Mesodermal cell (in vitro differentiated cells): ENCODE data around the gene VPS37B.

ENCODE experiments used
- H3K27ac ChIP-seq: 2 replicates; pipeline ENCODE4 v1.7.0; 2013; ENCODE audit warnings: mild to moderate bottlenecking, low read depth, low read length, moderate library complexity; ENCODE audit not compliant: severe bottlenecking
- H3K36me3 ChIP-seq: 2 replicates; pipeline ENCODE4 v1.7.1; 2013; ENCODE audit warnings: mild to moderate bottlenecking, low read length, moderate library complexity; ENCODE audit not compliant: control insufficient read depth, insufficient read depth
- H3K4me1 ChIP-seq: one replicate; pipeline ENCODE4 v1.7.1; 2013; ENCODE audit warnings: mild to moderate bottlenecking, low read length; ENCODE audit not compliant: insufficient read depth, control insufficient read depth, poor library complexity, severe bottlenecking
- H3K4me3 ChIP-seq: 2 replicates; pipeline ENCODE4 v1.7.0; 2013; ENCODE audit warnings: low read length, control low read depth, mild to moderate bottlenecking; ENCODE audit not compliant: insufficient read depth, poor library complexity, severe bottlenecking; ENCODE audit errors: extremely low read depth
- H3K9me3 ChIP-seq: 2 replicates; pipeline ENCODE4 v1.7.1; 2013; ENCODE audit warnings: mild to moderate bottlenecking, low read length, moderate library complexity; ENCODE audit not compliant: control insufficient read depth
- WGBS, 2 experiments: methylation state at CpG; one replicate each; pipeline ENCODE4 v1.1.5; 2013; ENCODE audit warnings: missing lambda C conversion rate in 2 of 2; ENCODE audit not compliant: insufficient coverage in 2 of 2; 5-methylcytosine and 5-hydroxymethylcytosine counted together

The VPS37B gene

DNA sequence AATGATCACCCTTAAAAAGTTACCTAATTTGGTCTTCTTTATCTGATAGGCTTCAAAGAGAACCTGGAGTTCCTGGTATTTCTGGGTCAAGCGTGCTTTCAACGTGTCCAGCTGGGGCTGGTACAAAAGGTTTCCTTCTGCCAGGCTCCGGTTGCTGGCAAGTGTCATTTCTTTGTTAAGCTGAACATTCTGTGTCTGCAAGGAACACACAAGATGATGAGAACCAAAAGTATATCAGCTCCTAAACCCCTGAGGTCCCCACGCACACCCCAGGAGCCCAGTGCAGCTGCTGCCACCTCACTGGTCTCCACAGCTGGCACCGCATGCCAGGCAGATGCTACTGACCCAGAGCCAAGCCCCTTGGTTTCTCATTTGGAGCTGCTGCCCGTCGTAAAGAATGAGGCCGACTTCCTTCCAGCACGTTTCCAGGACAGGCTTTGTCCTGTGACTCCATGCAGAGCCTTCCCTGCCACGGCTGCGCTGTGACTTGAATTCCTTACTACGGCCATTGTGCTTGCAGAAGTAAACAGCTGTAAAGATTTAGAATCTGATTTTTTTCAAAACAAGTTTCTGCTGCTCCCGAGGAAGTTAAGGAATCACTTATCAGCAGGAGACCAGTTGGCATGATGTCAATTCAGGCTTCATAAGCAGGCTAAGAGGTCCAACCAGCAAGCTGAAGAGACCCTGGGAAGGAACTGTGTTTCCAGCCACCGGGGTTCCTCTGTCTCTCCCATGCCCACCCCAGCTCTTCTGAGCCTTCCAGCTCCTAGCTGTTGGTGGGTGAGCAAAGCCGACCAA, 24.9 kb downstream of the VPS37B start:
- Histone ChIP-seq H3K36me3 (peaks cover 50% of the 10 kb centered on the region), H3K4me3 (peak overlapping the region; percentile 15), H3K9me3 (no peaks in the 10 kb centered on the region), H3K27ac (peak overlapping the region; percentile 79), H3K4me1 (peaks cover 32% of the 10 kb centered on the region)
- 46 to 52% methylated on average over 13 to 14 of the region's 15 CpGs for WGBS, 2 experiments

DNA sequence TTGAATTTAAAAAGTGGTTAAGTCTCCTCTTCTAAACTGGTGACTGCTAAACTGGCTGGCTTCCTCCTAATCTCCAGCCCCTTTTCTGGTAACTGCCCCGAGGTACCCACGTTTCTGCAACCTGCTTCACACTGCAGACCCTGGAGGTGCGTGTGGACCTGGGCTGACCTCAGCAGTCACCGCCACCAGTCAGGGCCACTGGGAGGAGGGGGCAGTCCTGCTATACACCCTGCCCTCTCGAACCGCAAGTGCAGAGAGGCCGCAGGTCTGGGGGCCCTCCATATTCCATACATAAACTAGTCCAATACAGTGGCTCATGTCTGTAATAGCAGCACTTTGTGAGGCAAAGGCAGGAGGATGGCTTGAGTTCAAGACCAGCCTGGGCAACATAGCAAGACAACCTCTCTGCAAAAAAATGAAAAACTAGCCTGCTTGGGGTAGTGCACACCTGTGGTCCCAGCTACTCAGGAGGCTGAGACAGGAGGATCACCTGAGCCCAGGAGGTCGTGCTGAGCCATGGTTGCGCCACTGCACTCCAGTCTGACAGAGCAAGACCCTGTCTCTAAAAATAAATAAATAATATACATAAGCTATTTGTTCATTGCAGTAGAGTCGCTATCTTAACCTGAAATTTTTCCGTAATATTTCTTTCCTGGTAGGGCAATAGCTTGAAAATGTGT, 25.6 kb downstream of the VPS37B start:
- peaks cover 56% of the 10 kb centered on the region for H3K36me3 ChIP-seq
- no peak overlapping the region for H3K27ac ChIP-seq
- peaks cover 32% of the 10 kb centered on the region for H3K4me1 ChIP-seq
- H3K9me3 ChIP-seq: no peaks in the 10 kb centered on the region
- WGBS, 2 experiments: 89 to 100% methylated on average over 4 to 8 of the region's 11 CpGs
- H3K4me3 ChIP-seq: no peak overlapping the region

DNA sequence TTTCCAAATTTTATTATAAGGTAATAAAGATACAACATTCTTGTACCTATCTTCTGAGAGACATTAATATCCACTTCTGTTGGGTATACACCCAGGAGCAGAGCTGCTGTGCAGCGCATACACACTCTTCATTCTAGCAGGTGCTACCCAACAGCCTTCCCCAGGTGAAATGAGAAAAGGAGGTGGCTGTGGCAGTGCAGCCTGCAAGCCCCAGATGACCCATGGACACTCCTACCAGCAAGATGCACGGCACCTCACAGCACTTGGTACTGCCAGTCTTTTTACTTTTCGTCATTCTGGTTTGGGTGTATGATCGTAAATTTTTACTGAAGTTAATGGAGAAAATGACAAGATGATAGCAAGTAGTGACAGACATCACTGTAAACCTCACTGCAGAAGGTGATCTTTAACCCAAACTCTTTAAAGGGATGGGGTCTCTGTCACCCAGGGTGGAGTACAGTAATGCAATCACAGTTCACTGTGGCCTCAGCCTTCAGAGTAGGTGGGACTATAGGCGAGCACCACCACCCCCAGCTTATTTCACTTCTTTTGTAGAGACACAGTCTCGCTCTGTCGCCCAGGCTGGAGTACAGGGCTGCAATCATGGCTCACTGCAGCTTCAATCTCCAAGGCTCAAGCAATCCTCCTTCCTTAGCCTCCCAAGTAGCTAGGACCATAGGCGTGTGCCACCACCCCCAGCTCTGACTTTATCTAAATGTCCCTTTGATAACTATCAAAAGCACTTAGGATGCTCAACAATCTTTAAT, 26.5 kb downstream of the VPS37B start:
- H3K27ac ChIP-seq: no peak overlapping the region
- peaks cover 32% of the 10 kb centered on the region for H3K4me1 ChIP-seq
- 91 to 92% methylated on average over 3 to 4 of the region's 8 CpGs for whole genome bisulfite sequencing, 2 experiments
- H3K4me3 ChIP-seq: no peak overlapping the region
- peaks cover 60% of the 10 kb centered on the region for H3K36me3 ChIP-seq
- no peaks in the 10 kb centered on the region for H3K9me3 ChIP-seq

DNA sequence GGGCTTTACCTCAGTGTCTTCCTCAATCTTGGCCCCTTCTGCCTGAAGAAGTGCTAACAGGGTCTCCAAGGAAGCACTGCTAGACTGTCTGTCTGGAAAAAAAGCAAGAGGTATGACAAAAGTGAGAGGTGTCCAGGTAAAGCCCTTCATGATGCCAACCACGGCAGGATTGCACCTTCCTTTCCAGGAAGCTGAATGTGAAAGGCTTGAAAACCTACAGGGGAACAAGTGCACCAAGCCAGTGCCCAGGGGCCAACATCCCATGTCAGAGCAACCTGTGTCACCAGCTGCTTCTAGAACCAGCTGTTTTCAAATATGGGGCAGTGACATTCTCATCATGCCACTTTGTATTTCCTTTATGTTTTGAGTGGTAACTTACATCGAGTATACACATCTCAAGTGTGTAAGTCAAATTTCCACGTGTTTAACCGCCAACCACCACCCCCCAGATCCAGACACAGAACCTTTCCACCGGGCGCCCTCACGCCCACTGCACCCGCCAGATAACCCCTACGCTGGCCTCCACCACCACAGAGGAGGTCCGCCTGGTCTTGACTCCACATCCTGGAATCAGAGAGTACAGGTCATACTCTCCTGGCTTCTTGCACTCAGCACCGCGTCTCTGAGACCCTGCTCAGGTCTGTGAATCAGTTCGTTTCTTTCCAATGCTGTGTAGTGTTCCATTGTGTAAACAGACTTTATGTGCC, 27.3 kb downstream of the VPS37B start:
- 96 to 98% methylated on average over 9 to 11 of the region's 13 CpGs for WGBS, 2 experiments
- H3K4me3 ChIP-seq: no peak overlapping the region
- H3K36me3 ChIP-seq: peaks cover 63% of the 10 kb centered on the region
- peaks cover 29% of the 10 kb centered on the region for H3K4me1 ChIP-seq
- H3K9me3 ChIP-seq: no peaks in the 10 kb centered on the region
- no peak overlapping the region for H3K27ac ChIP-seq

DNA sequence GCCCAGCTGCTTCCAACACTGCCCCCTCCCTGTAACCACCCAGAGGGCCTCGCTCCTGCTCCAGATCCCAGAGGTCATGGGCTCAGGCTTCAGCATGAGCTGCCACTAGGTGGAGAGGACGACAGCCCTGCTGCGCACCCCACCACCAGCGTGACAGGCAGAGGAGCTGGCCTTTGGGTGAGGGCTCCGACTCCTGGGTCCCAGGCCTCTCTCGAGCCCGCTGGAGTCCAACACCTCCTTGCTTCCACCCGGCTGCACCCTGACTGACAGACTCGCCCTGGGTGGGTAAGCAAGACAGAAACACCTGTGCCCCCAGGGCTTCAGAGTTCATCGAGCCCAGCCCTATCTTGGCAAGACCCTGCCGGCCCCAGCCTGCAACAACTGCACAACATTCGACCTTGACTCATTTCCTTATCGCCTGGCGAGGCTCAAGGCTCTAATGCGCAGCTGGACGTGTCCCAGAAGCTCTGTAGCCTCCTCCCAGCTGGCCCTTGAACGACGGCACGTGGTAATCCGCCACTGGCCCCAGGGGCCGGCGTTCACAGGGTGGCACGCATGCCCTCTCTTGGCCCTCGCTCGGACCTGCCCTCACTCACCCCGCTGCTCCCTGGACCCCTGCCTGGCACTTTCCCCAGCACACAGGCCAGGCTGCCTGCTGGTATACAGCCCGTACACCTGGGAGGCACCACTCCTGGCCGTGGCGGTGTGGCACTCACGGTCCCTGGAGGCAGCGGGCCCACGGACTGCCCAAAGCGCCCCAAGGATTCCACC, 28.0 kb downstream of the VPS37B start:
- H3K27ac ChIP-seq: no peak overlapping the region
- 93% methylated on average over 32 of the region's 33 CpGs for WGBS, 2 experiments
- no peaks in the 10 kb centered on the region for H3K9me3 ChIP-seq
- H3K4me3 ChIP-seq: no peak overlapping the region
- peaks cover 63% of the 10 kb centered on the region for H3K36me3 ChIP-seq
- peaks cover 22% of the 10 kb centered on the region for H3K4me1 ChIP-seq

DNA sequence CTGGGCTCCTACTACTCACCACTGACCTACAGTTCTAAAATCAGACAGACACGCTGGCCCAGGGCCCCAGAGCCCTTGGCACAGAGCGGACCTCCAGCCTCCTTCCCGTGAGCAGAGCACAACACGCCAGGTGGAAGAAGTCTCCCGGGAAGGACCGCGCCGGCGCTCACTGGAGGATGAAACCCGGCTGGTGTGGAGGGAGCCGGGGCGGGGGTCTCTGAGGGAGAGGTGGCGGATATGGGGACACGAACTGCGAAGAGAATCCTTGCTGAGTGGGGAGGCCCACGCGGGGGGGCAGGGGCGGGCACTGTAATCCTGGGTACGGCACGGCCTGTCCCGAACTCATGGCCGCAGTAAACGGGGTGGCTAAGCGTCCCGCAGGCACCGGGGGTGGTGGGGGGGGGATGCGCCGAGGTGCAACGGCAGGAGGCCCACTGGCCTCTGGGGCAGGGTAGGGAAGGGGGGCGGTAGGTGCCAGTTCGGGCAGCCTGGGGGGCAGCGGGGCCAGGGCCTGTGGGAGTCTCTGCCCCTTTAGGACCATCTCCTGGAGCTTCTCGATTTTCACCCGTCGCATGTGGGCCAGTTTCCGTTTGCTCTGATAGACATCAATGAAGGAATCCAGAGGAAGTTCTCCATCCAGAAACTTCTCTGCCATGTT, 28.8 kb downstream of the VPS37B start:
- WGBS, 2 experiments: 95 to 96% methylated on average over 19 to 33 of the region's 36 CpGs
- no peak overlapping the region for H3K4me3 ChIP-seq
- peaks cover 19% of the 10 kb centered on the region for H3K4me1 ChIP-seq
- no peaks in the 10 kb centered on the region for H3K9me3 ChIP-seq
- H3K27ac ChIP-seq: no peak overlapping the region
- H3K36me3 ChIP-seq: peaks cover 63% of the 10 kb centered on the region

DNA sequence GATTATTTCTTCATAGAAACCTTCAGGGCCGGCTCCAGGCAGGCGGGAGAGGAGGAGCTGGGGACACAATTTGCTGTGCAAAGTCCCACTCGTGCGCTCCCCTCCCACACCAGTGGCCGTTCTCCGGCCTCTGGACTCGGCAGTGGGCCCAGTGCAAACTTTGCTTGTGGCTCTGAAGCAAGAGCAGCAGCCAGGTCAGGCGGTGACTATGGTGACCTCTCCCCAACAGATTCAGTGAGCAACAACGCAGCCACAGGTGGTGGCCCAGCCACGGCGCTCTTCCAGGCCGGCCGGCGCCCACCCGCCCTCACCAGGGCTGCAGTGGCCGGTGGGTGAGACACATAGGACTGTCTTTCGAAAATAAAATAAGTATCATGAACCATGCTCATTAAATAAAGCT, 29.5 kb downstream of the VPS37B start:
- H3K9me3 ChIP-seq: no peaks in the 10 kb centered on the region
- H3K36me3 ChIP-seq: peaks cover 63% of the 10 kb centered on the region
- H3K4me3 ChIP-seq: no peak overlapping the region
- H3K4me1 ChIP-seq: peaks cover 13% of the 10 kb centered on the region
- H3K27ac ChIP-seq: no peak overlapping the region
- 87 to 95% methylated on average over 9 to 11 of the region's 17 CpGs for WGBS, 2 experiments

DNA sequence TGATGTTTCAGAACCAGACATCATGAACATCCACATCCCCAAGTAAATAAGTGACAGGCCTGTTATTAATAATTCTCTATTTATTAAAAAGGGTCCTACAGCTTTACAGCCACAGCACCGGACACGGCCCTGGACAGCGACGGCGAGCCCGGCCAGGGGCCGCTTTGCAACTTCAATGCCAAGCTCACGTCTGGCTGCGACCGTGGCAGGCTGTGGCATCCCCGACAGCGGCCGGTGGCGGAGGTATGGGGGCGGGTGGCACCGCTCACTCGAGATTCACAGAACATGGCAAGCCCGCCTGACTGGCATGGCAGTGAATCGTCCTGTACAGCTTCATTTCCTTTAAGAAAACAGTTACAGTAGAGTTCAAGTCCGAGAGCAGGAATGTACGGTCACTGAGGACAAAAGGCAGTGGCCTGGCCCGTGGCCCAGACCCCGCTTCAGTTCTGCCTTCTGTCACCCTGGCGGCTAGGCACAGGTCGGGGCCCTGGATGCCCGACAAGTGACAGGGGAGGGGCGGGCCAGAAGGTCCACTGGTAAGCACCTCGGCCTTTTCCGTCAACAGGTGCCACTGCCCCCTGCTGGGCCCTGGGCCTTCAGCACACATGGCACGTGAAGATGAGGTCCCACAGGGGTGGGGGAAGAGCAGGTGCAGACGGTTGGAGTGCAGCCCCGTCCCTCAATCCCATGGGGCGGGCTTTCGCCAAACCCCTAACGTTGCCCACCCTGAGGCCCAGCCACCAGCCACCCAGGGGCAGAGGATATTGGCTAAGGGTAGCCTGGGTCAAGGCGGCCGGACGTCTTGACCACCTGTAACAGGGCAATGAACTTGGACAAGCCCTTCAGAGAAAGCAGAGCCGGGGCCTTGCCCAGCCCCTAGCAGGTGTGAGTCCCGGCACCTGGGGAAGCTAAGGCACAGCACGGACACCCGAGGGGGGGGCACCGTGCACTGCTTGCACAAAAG, 30.4 kb downstream of the VPS37B start:
- Histone ChIP-seq H3K36me3 (peaks cover 59% of the 10 kb centered on the region), H3K27ac (no peak overlapping the region), H3K9me3 (no peaks in the 10 kb centered on the region), H3K4me1 (peaks cover 5% of the 10 kb centered on the region), H3K4me3 (no peak overlapping the region)
- WGBS, 2 experiments: 92% methylated on average over 38 to 40 of the region's 43 CpGs

DNA sequence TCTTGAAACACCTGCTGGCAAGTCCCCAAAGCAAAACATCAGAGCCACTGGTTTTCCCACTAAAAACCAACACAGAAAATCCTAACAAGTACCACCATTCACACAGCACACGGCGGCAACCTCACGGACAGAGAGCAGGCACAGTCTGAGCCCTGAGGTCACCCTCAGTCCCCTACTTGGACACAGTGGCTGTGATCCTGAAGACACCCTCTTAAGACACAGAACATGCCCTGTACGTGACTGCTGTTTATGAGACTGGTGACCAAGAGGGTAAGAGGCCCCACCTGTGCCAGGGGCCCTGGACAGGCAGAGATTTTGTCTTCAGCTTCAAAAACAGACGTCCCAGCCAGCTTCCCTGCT, 31.1 kb downstream of the VPS37B start:
- peaks cover 54% of the 10 kb centered on the region for H3K36me3 ChIP-seq
- H3K27ac ChIP-seq: no peak overlapping the region
- H3K4me3 ChIP-seq: no peak overlapping the region
- H3K4me1 ChIP-seq: peaks cover 5% of the 10 kb centered on the region
- 96 to 100% methylated on average over 3 to 4 of the region's 5 CpGs for WGBS, 2 experiments
- H3K9me3 ChIP-seq: no peaks in the 10 kb centered on the region
